ENCODE data around the gene ZNF655.
A peak's percentile ranks its signal among the peaks of the same experiment; 100 is the strongest.
"Not testable (repeated sequence)": the region's sequence is repeated elsewhere in the genome, so short reads cannot be mapped to it uniquely, and the experiment has no call there.

The ZNF655 gene

GRCh38 chr7:99561737-99562051 is 3.3 kb downstream of the ZNF655 start:
- DNase-seq, result no peak

GRCh38 chr7:99562114-99562784 is 3.8 kb downstream of the ZNF655 start:
- no peak for DNase-seq

GRCh38 chr7:99562832-99563231 is 4.4 kb downstream of the ZNF655 start:
- DNase-seq, result peak; percentile 80 to 93

- DNase-seq, result no peak
Observed at GRCh38 chr7:99563650-99564049, 5.2 kb downstream of the ZNF655 start.

GRCh38 chr7:99568770-99569169 is 10.3 kb downstream of the ZNF655 start:
- not testable (repeated sequence) for DNase-seq

- DNase-seq, result no peak
Observed at GRCh38 chr7:99571768-99572167, 13.3 kb downstream of the ZNF655 start.

- DNase-seq, result no peak
Observed at GRCh38 chr7:99573257-99573656, 14.8 kb downstream of the ZNF655 start.

- no peak for DNase-seq
Observed at GRCh38 chr7:99576251-99576650, 17.8 kb downstream of the ZNF655 start.

- no peak for DNase-seq
Observed at GRCh38 chr7:99579281-99579955, 21.0 kb downstream of the ZNF655 start.

- no peak for DNase-seq
Observed at GRCh38 chr7:99579956-99580777, 21.7 kb downstream of the ZNF655 start.

- DNase-seq, result not testable (repeated sequence)
Observed at GRCh38 chr7:99580778-99581332, 22.4 kb downstream of the ZNF655 start.

GRCh38 chr7:99588868-99589267 is 30.4 kb downstream of the ZNF655 start:
- DNase-seq, result no peak

- DNase-seq, result peak; percentile 40 to 53
Observed at GRCh38 chr7:99594948-99595745, 36.7 kb downstream of the ZNF655 start.

- no peak for DNase-seq
Observed at GRCh38 chr7:99596408-99596955, 38.0 kb downstream of the ZNF655 start.

GRCh38 chr7:99597762-99598501 is 39.5 kb downstream of the ZNF655 start, which contains the start of gene TMEM225B:
Gene TMEM225B, plus strand, starts transcription at chr7:99598267. Its CDS starts 6,122 bp downstream, at chr7:99604389.
- no peak for DNase-seq

GRCh38 chr7:99599836-99600235 is 41.4 kb downstream of the ZNF655 start:
- no peak for DNase-seq

GRCh38 chr7:99601656-99602310 is 43.3 kb downstream of the ZNF655 start:
- DNase-seq, result no peak

- DNase-seq, result no peak
Observed at GRCh38 chr7:99605527-99605926, 47.1 kb downstream of the ZNF655 start.

GRCh38 chr7:99606531-99606930 is 48.1 kb downstream of the ZNF655 start:
- no peak for DNase-seq

- DNase-seq, result no peak
Observed at GRCh38 chr7:99607548-99607947, 49.1 kb downstream of the ZNF655 start.

GRCh38 chr7:99614495-99614894 is 56.1 kb downstream of the ZNF655 start:
- no peak for DNase-seq
